IPS-18c (cell line): Measurements from ENCODE around the gene CBX8.

Experiments
- H3K4me3 ChIP-seq: 2 replicates; pipeline ENCODE4 v1.7.0; 2013; ENCODE audit warnings: low read depth, mild to moderate bottlenecking, low read length, moderate library complexity; ENCODE audit not compliant: insufficient read depth
- H3K9me3 ChIP-seq: one replicate; pipeline ENCODE4 v1.6.1; 2013; ENCODE audit warnings: mild to moderate bottlenecking, low read length, moderate library complexity; ENCODE audit not compliant: control insufficient read depth, insufficient read depth

Gene CBX8

GRCh38 chr17:79836972-79837887, 40.4 kb upstream of the CBX8 start:
- Histone ChIP-seq H3K4me3 (peak overlapping the region; percentile 59), H3K9me3 (peaks cover 3% of the 10 kb centered on the region)

DNA sequence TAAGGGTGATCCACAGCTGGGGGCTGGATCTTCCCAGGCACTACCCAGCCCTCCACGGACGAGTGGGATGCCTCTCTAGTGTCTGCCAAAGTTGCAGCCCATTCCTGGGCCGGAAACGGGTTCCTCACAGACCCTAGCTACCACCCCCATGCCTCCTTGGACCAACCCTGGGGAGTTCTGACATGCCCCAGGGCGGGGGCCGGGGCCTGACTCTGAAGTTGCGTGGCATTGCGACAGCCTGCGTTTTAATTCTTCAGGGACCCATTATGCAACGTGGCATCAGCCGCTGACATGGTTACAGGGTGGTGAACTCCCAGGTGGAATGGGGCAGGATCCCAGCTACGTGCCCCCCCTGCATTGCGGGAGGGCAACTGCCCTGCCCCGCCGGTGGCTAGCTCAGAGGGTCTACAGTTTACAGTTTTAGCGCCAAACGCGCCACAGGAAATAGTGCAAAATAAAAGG, 39.7 kb upstream of the CBX8 start:
- Histone ChIP-seq H3K9me3 (peaks cover 3% of the 10 kb centered on the region), H3K4me3 (peak overlapping the region; percentile 59; the same call in 1 of the 2 replicates)

- H3K9me3 ChIP-seq, result peaks cover 3% of the 10 kb centered on the region
- H3K4me3 ChIP-seq, result peak overlapping the region; percentile 59
These were observed 39.2 kb upstream of the CBX8 start for GRCh38 chr17:79835953-79836509.

DNA sequence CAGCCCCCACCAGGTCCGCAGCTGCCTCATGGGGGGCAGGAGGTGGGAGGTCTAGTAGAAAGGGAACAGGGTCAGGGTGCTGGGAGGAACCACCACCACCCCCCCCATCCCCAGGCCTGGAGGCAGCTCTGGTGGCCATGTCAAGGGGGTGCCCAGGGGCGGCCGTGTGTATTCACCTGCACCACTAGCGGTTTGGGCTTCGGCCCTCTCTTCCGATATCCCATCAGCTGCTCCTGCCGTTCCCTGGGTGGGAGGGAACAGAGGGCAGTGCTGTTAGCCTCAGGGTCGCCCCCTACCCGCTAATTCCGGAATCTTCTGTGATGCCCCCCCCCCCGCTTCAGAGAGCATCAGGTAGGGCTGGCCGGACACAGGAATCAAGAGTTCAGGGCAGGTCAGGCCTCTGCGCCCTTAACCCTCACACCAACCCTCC, 38.6 kb upstream of the CBX8 start:
- Histone ChIP-seq H3K4me3 (peak overlapping the region; percentile 36; the same call in 1 of the 2 replicates), H3K9me3 (peaks cover 3% of the 10 kb centered on the region)

DNA sequence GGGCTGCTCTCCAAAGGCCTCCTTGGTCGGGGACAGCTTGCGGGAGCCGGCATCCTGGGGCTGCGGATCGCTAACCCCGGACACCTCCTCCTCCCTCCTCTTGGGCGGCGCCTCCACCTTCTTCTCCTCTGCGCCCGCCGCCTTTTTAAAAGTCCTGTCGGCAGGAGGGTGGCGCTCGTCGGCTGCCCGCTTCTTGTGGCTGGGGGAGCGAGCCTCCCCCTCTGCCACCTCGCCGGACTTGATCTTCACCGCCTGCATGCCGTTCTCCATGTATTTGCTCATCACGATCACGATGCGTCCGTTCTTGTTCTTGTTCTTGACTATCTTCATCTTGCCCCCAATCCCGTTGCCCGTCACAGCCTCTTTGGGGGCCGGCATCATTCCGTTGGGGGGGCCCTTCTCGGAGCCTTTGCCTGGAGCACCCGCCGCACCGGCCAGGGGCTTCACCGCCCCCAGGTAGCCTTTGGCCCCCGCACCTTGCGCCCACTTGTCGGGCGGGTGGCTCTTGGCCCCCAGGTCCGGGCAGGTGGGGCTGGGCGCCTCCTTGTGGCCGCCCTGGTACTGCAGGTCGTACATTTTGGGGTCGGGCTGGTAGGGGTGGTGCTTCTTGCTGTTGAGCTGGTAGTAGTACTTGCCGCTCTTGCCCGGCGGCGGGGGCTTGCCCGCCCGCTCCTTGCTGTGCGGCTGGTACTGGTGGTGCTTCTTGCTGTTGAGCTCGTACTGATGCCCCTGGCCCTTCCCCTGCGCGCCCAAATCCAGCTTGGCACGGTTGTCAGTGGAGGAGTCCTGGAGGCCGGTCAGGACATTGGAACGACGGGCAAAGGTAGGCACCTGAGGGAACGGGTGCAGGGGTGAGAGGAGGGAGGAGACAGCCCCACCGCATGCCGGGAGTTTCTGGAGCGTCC, 37.9 kb upstream of the CBX8 start:
- H3K4me3 ChIP-seq, result peak overlapping the region; percentile 36; the same call in 1 of the 2 replicates
- peaks cover 2% of the 10 kb centered on the region for H3K9me3 ChIP-seq

DNA sequence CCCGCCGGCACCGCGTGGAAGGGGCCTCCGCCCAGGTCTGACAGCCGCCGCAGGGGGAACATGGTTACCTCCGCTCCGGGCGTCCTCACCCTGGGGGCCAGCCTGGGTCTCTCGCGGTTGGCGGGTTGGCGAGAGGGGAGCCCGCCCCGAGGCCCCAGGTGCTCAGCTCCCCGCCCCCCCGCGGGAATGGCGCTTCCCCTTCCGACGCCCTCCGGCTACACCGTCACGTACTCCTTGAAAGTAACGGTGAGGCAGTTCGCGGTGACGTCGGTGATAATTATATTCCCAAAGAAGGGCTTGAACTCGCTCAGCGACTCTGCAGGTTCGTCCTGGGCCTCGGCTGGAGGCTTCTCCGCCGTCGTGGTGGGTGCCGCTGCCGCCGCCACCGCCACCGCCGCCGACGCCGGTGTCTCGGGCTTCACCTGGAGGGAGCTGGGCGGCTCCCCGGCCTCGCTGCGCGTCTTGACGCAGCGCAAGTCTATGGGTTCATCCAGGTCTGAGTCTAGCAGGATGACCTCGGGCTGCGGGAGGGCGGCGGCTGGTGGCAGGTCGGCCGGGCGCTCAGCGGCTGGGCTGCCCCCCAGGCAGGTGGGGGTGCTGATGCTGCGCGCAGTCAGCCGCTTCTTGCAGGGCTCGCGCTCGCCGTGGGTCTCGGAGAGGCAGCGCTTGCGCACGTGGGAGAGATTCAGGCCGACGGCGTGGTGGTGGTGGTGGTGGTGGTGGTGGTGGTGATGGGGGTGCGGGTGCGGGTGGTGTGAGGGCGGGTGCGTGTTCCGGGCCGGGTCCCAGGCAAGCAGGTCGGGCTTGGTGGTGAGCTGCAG, 37.1 kb upstream of the CBX8 start:
- H3K4me3 ChIP-seq, result peak overlapping the region; percentile 3; the same call in 1 of the 2 replicates
- H3K9me3 ChIP-seq, result no peaks in the 10 kb centered on the region

DNA sequence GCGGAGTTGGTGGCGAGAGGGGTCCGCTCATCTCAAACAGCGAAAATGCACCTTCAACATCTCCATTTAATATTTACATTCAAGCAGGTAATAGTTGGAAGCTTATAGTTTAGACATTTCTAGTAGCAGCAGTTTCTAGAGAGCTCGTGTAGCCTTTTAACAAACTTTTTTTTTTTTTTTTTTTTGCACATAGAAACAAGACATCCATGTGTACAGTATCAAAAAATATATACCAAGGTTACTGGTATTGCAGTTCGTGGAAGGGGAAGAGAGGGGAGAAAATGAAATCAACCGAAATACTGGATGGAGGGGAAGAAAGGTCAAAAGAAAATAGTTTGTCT, 36.2 kb upstream of the CBX8 start:
- Histone ChIP-seq H3K9me3 (no peaks in the 10 kb centered on the region), H3K4me3 (no peak overlapping the region)

DNA sequence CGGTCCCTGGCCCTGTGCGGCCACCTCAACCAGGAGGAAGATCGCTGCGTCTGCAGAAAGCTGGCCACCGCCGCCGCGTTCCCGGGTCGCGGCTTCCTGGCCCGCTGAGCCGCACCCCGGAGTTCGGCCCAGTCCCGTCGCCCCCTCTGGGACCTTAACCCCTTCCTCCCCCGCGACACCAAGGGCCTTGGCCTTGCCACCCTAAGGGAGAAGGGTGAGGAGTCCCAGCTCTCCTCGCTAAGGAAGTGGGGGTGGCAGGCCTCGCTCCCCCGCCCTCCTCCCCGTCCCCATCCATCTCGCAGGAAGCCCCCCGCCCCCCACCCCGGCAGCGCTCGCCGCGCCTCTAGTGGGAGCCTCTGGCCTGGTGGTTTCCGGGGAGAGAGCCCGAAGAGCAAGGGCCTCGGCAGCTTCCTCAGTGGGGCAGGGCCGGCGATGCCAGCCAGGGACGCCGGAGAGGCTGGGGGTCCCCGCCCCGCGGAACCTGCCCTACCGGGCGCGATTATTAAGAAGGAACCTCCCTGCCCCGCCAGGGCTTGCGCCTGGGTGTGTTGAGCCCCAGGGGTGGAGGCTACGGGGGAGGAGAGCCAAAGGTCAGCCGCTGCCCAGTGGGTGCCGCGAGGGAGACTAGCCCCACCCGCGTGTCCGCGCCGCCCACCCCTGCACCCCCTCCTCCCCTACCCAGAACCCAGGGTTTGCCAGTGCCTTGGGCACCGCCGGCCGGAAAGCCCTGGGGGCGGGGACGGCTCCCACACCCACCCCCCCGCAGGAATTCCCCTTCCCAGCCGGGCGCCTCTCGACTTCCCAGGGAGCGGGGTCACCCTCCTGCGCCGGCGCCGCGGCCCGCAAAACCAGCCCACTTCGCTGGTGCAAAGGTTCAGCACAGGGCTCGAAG, 35.6 kb upstream of the CBX8 start:
- H3K4me3 ChIP-seq, result peak overlapping the region; percentile 28

GRCh38 chr17:79831265-79832217, 34.7 kb upstream of the CBX8 start:
- no peaks in the 10 kb centered on the region for H3K9me3 ChIP-seq
- peak overlapping the region; percentile 34; the same call in 1 of the 2 replicates for H3K4me3 ChIP-seq

More for the DNA sequence above, 35.6 kb upstream of the CBX8 start:
- no peaks in the 10 kb centered on the region for H3K9me3 ChIP-seq

DNA sequence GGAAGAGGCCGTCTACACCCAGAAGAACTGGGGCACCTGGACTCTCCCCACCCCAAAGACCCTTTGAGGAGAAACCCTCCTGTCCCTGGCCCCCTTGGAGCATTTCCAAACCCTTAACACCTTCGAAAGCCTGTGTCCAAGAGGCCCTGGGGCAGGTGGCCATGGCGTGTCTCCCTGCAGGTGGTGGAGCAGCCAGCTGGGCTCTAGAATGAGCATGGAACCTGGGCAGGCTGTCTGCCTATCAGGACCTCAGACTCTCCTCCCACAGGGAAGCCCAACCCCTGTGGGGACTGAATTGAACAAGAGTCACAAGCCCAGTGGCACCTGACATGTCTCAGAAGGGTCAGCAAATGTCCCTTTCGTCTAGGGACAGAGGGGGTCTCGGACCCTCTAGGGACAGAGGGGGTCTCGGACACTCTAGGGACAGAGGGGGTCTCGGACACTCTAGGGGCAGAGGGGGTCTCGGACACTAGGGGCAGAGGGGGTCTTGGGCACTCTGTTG, 33.9 kb upstream of the CBX8 start:
- Histone ChIP-seq H3K4me3 (no peak overlapping the region), H3K9me3 (no peaks in the 10 kb centered on the region)

DNA sequence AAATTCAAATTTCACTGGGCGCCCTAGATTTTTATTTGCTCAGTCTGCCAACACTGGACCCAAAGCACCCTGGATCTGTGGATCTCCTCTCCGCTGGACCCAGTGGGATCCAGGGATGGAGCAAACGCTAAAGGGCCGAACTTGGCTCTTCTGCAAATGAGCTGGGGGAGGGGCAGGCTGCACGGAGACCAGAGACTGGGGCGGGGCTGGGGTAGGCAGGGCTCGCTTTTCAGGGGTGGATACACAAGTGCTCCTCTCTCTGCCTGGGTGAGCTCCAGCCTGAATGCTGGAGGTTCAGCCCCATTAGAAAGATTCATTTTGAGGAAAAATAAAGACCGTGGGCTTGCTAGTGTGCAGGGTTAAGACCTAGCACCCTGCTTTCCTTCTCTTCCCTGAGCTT, 33.4 kb upstream of the CBX8 start:
- Histone ChIP-seq H3K9me3 (no peaks in the 10 kb centered on the region), H3K4me3 (no peak overlapping the region)

DNA sequence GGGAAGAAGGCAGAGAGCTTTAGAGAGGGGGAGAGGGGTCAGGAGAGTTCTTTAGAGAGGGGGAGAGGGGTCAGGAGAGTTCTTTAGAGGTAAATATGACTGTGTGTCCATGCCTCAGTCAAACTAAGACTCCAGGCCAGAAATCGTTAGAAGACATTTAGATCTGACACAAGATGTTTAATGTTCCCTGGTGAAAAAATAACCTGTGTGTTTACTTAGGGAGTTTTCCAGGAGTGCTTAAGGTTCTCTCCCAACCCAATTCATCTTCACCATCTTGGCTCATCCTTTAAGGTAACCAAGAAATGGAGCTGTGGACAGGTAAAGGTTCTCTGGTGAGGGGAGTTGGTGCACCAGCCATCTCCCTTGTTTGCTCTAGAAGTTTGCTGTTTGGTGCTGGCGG, 32.6 kb upstream of the CBX8 start:
- no peak overlapping the region for H3K4me3 ChIP-seq
- no peaks in the 10 kb centered on the region for H3K9me3 ChIP-seq

DNA sequence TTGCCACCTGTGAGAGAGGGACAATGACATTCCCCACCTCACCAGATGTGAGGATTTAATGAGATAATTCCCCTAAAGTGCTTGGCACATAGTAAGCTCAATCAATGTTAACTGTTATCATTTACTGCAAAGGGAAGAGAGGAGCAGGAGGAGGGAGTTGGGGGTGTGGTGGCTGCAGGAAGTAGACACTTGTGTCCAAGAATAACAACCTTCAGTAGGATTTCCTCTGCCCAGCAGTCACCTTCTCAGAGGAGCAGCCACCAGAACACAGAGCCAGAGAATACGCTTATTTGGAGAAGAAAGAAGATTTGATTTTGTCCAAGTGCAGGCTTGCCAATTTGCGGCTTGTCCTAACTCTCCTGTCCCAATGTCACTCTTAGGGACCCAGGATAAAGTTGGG, 32.1 kb upstream of the CBX8 start:
- Histone ChIP-seq H3K4me3 (no peak overlapping the region), H3K9me3 (no peaks in the 10 kb centered on the region)

GRCh38 chr17:79826841-79827578, 30.1 kb upstream of the CBX8 start:
- no peaks in the 10 kb centered on the region for H3K9me3 ChIP-seq
- H3K4me3 ChIP-seq, result no peak overlapping the region
